ENCODE results near the gene NTMT1.

The NTMT1 gene

DNA sequence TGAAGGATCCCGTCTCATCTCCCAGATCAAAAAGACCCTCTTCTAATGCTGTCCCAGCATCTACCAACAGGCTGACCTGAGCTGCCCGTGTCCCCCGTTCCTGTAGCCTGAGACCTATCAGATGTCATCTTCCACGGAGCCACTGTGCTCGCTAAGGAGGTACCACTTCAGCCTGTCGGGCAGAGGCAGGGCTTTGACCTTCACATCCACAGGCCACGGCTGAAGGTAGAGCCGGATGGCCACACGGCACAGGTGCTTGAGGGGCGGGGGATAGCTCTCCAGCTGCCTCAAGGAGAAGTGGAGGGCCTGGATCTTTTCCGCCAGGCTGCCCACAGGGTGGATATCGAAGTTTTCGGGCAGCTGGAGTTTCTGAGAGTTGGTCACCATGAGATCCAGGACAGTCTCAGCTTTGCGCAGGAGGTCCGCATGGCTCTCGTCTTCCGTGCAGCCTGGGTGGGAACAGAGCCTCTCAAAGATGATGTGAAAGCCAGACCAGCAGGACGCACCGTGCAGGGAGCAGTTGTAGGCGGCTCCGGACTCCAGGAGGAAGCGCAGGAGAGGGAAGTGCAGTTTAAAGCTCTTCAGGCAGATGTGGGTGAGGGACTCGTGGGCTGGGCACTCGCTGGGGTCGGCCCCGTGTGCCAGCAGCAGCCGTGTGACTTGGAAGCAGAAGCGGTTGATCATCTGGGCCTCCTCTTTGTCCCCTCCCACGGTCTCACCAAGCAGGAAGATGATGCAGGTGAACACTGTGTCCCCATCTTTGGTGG lies 11.9 kb downstream of the NTMT1 start:
- no peak for DNase-seq

GRCh38 chr9:129639034-129639630 lies 13.2 kb downstream of the NTMT1 start:
- DNase-seq, result no peak

DNA sequence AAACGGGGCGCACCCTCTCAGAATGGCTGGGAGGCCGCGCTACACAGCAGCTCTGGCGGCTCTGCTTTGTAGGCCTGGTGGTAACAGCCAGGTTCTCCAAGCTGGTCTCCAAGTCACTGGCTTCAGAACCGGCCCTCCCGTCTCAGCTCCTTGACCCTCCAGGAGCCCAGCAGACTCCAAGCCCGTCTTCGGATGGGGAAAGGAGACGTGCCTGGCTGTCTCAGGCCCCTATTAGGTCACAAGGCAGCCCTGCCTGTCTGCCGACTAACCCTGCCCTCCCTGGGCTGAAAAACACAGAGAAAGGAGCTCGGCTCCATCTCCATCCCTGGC lies 13.8 kb downstream of the NTMT1 start:
- no peak for DNase-seq

- DNase-seq, result no peak
Measured at GRCh38 chr9:129640086-129640870, 14.3 kb downstream of the NTMT1 start.

- DNase-seq, result no peak
Measured at GRCh38 chr9:129640871-129641749, 15.1 kb downstream of the NTMT1 start.

- peak; percentile 55 for DNase-seq
Measured at GRCh38 chr9:129641750-129642585, 16.0 kb downstream of the NTMT1 start, which contains the start of gene ASB6. TSS of gene ASB6 (minus strand) at chr9:129642151. CDS start at chr9:129641999, 152 bp downstream.

GRCh38 chr9:129643706-129644105 lies 17.7 kb downstream of the NTMT1 start:
- DNase-seq, result no peak

DNA sequence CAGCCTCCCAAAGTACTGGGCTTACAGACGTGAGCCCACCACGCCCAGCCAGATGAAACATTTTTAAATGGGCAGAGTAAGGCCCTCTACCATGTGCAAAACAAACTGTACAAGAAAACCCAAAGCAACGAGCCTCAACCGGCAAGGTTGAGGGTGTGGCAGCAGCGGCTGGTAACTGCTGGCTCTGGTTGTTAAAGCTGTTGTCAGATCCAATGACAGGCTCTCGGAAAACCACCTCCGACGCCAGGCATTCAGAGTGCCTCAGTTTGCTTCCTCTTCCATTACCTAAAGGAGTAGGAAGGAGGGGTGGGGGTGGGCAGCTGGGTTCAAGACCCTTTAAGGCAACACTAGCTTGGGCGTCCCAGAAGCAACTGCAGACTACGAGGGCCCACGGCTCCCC lies 18.4 kb downstream of the NTMT1 start:
- DNase-seq, result no peak

DNA sequence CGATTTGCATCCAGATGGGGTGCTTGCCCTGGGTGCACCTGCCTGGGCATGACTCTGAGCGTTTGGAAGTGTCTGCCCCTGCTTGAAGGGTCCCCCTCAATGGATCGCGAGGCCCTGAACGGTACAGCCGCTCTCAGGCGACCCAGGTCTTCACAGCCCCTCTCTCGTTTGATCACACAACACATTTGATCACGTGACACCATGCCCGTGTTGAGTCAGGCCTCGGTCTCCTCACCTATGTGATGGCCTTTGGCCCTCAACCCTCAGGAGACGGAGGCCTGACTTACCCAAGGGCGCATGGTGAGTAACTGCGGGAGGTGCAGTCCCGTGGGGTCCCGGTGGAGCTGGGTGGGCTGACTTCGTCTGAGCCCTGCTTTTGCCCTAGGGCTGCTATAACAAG lies 18.9 kb downstream of the NTMT1 start:
- DNase-seq, result no peak

DNA sequence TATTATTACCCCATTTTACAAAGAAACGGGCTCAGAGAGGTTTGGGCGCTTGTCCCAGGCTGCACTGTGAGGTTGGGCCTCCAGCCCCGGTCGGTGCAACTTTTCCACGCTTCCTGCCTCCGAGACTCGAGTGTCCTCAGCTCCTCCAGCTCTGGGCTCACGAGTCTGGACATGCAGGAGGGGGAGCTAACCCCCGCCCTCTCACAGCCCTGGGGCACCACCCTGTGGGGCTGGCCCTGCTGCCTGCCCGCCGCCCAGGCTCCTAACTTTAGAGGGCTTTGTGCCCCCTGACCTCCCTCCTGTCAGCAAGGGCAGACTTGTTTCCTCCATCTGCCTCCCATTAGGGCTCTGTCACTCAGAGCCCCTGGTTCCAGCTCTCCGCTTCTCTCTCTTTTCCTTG lies 20.3 kb downstream of the NTMT1 start:
- no peak for DNase-seq

GRCh38 chr9:129646654-129647053 lies 20.7 kb downstream of the NTMT1 start:
- DNase-seq, result no peak

DNA sequence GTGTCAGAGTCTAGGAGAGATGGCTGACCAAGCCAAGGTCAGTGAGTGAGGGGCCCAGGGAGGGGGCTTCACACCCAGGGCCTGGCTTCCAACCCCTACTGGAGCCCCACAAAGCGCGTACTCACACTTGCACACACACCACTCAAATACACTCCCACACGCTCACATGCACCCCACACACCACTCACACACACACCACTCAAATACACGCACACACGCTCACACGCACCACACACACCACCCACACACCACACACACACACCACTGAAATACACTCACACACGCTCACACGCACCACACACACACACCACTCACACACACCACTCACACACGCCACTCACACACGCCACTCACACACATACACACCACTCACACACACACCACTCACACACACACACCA lies 21.7 kb downstream of the NTMT1 start:
- no peak for DNase-seq

DNA sequence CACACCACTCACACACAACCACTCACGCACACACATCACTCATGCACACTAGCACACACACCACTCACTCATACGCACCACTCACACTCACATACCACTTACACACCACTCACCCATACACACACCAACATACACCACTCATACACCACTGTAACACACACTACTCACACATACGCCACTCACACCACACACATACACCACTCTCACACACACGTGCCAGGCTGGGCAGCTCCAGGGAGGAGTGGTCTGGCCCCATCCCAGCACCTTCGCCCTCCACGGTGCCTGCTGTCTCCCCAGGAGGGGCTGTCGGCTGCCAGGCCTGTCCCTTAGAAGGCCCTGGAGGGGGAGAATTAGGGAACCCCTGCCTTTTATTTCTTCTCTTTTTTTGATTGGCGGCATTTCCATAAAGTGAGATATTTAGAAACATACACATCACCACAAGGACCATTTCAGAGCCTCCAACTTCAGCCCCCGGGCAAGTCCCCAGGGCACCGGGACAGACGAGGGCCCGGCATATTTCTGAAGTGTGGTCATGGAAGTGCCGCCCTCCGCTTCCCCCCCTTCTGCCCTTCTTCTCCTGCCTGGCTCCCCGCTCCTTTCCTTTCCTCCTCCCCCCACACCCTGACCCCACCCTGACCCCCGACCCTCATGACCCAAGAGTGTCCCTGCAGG lies 22.3 kb downstream of the NTMT1 start:
- no peak for DNase-seq

GRCh38 chr9:129648764-129649115 lies 22.8 kb downstream of the NTMT1 start:
- DNase-seq, result no peak

- no peak for DNase-seq
Measured at GRCh38 chr9:129649726-129650679, 24.0 kb downstream of the NTMT1 start.

- DNase-seq, result no peak
Measured at GRCh38 chr9:129650680-129651235, 24.8 kb downstream of the NTMT1 start.

GRCh38 chr9:129653823-129654553 lies 28.0 kb downstream of the NTMT1 start:
- no peak for DNase-seq

DNA sequence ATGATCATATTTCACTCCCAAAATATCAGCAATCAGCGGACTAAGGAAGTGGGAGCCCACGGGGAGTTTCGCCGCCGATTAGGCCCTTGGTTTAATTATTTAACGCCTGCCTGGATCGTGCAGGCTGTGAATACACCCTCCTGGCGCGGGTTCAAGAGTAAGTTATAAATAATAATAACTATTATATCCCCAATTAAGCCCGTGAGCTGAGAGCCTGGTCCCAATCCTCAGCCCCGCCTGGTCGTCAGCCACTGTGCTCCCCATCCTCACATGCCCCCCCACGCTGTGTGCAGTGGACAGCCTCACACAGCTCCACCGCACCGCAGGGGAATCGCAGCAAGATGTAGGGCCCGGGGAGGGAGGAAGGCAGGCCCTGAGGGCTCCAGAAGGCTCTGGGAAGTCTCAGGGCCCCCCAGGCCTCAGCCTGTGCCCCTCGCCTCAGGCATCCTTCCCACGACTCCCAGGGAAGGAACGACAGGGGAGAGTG lies 28.6 kb downstream of the NTMT1 start:
- DNase-seq, result no peak

- DNase-seq, result no peak
Measured at GRCh38 chr9:129655154-129655553, 29.2 kb downstream of the NTMT1 start.

All from NCI-H1694 treated with DMSO at 0.1 percent for 48 hours (cell line).